ENCODE results near the gene POU2F3. TPM values are rescaled to one million over a fixed set of nuclear protein-coding genes. Genes with fewer than 3 reads are reported as not detected.

Gene POU2F3
- total RNA-seq (2021; fragmentation: NEBNext Ultra II Directional; extraction: Animal tissue kit (Norgen Biotek cat#: 25700)), result 1.0 and 1.1 TPM in 2 replicates
- polyA plus RNA-seq (2011; rRNA removed), result 0.78 and 2.1 TPM in 2 replicates
- 1.4 TPM for polyA plus RNA-seq (2011; cell fraction: cytosol; rRNA removed)
- polyA plus RNA-seq (2011; cell fraction: nucleus; rRNA removed), result 1.9 TPM
- 1.2 to 3.1 TPM (median 2.4 TPM) in 4 replicates for polyA plus RNA-seq (2012, experiment 1 of 2)
- 0.81 TPM for polyA plus RNA-seq (2012, experiment 2 of 2)
- polyA plus RNA-seq (2013, experiment 1 of 2), result 1.3 TPM
- 1.2 TPM for polyA plus RNA-seq (2013, experiment 2 of 2)
- polyA minus RNA-seq (2011; rRNA and poly(A)+ RNA removed), result 2.4 and 2.6 TPM in 2 replicates
- 1.0 TPM for polyA minus RNA-seq (2011; cell fraction: cytosol; rRNA and poly(A)+ RNA removed)
- 0.90 TPM for polyA minus RNA-seq (2011; cell fraction: nucleus; rRNA and poly(A)+ RNA removed)
- long read RNA-seq, experiment 1, result 0 reads
- long read RNA-seq, experiment 2, partial matches to known transcripts, result 0 of 2 reads
- long read RNA-seq, experiment 2, other reads (novel, unspliced or antisense), result 1 of 2 reads

- DNase-seq (ENCODE audit: low read depth in 1 of 2, low spot score in 2 of 2) (peak in 1 of 2 experiments; percentile 79), FAIRE-seq (no peak)
- no peak within 1 kb of the TSS for H3K56ac ChIP-seq (replicated peaks; ENCODE audit: insufficient read length, low read depth, low read length)
- no peak within 1 kb of the TSS for H2BK120ac ChIP-seq (replicated peaks; ENCODE audit: low read depth, low read length)
- H2BK20ac ChIP-seq (ENCODE audit: low read length), result no peak within 1 kb of the TSS
- H3K36me3 ChIP-seq (ENCODE audit: control insufficient read depth in 2 of 4, insufficient read depth in 4 of 4, low read length in 3 of 4), result no peaks in the 10 kb centered on the region
- H3K4me1 ChIP-seq (replicated peaks in 1 of 4; ENCODE audit: control insufficient read depth in 3 of 4, insufficient read depth in 4 of 4, low read length in 3 of 4), result peaks cover 0 to 7% (median 3%) of the 10 kb centered on the region in 4 experiments; a peak in 5 of 7 replicates
- no peak within 1 kb of the TSS for H3K27ac ChIP-seq (ENCODE audit: low read depth, low read length)
- no peak within 1 kb of the TSS for H3K18ac ChIP-seq (ENCODE audit: extremely low read depth, low read length)
- H3K9ac ChIP-seq (replicated peaks in 1 of 4; ENCODE audit: extremely low read depth in 1 of 4, low read depth in 3 of 4, low read length in 3 of 4), result no peak within 1 kb of the TSS
- no peak within 1 kb of the TSS for H3K14ac ChIP-seq (ENCODE audit: insufficient read length)
- peak within 1 kb of the TSS; percentile 58 to 74 for H3K4me2 ChIP-seq (ENCODE audit: insufficient read depth in 1 of 2, low read depth in 2 of 2, low read length in 2 of 2)
- no peak within 1 kb of the TSS for H3K23ac ChIP-seq (ENCODE audit: insufficient read length)
- H3K79me1 ChIP-seq (ENCODE audit: low read depth, low read length), result no peaks in the 10 kb centered on the region; the same call in 1 of the 2 replicates
- peaks cover 0 to 1% of the 10 kb centered on the region in 2 experiments for H4K20me1 ChIP-seq (replicated peaks in 1 of 2; ENCODE audit: control insufficient read depth in 1 of 2, insufficient read depth in 2 of 2, low read length in 2 of 2)
- H3K79me2 ChIP-seq (ENCODE audit: control insufficient read depth in 1 of 2, insufficient read depth in 2 of 2, low read length in 2 of 2), result no peaks in the 10 kb centered on the region
- POLR2A ChIA-PET (ENCODE audit: partially characterized antibody), result interaction anchor here (0.6 to 1.4 kb wide), 6 partner anchors 8 to 281 kb away, joined by 3 to 4 read pairs (median 3); no protein-coding TSS in a partner anchor
- H4K91ac ChIP-seq (replicated peaks; ENCODE audit: insufficient read length, low read length), result no peak within 1 kb of the TSS
- WGBS, 2 experiments (ENCODE audit: extremely low coverage in 1 of 2, insufficient coverage in 1 of 2, insufficient read length in 1 of 2, insufficient replicate concordance in 2 of 2, low coverage in 1 of 2, low lambda C conversion rate in 2 of 2, missing lambda C conversion rate in 1 of 2), result 6% methylated on average over 25 of the region's 66 CpGs; no CpG with 5 or more reads in 1 of the 2 experiments
- H3K23me2 ChIP-seq (ENCODE audit: low read depth, low read length), result peaks cover 4% of the 10 kb centered on the region; the same call in 1 of the 2 replicates
- CTCF ChIA-PET (ENCODE audit: partially characterized antibody), result interaction anchor here (0.8 to 41.2 kb wide), 13 partner anchors 8 to 131 kb away, joined by 3 to 1412 read pairs (median 4); partner anchors contain the start of gene TLCD5
- no peak within 1 kb of the TSS for H3K4ac ChIP-seq (replicated peaks; ENCODE audit: insufficient read length, low read depth, low read length)
- no peak within 1 kb of the TSS; the same call in 1 of the 2 replicates for H2BK15ac ChIP-seq (ENCODE audit: low read length)
- H2BK12ac ChIP-seq (ENCODE audit: low read depth, low read length), result peak within 1 kb of the TSS; percentile 6; the same call in 1 of the 2 replicates
- peaks cover 3 to 31% (median 25%) of the 10 kb centered on the region in 4 experiments for H3K27me3 ChIP-seq (replicated peaks in 1 of 4; ENCODE audit: control insufficient read depth in 3 of 4, extremely low read depth in 1 of 4, insufficient read depth in 3 of 4, low read length in 3 of 4)
- H4K5ac ChIP-seq (ENCODE audit: insufficient read length, low read depth, low read length), result no peak within 1 kb of the TSS
- H2BK5ac ChIP-seq (ENCODE audit: low read depth, low read length), result no peak within 1 kb of the TSS
- H3K4me3 ChIP-seq (ENCODE audit: extremely low read depth in 1 of 4, insufficient read depth in 2 of 4, low read depth in 3 of 4, low read length in 4 of 4), result peak within 1 kb of the TSS; percentile 7 to 64 (median 36)
- H3K9me3 ChIP-seq (ENCODE audit: insufficient read depth in 2 of 2, low read depth in 1 of 2, low read length in 1 of 2), result no peaks in the 10 kb centered on the region
- peak within 1 kb of the TSS; percentile 56; the same call in 1 of the 2 replicates for H2AK5ac ChIP-seq (ENCODE audit: low read depth, low read length)
- peak within 1 kb of the TSS; percentile 21; the same call in 1 of the 2 replicates for H4K8ac ChIP-seq (ENCODE audit: extremely low read depth, insufficient read depth, low read length)
- H2AFZ ChIP-seq (ENCODE audit: low read length), result no peak within 1 kb of the TSS
These were observed at the start of gene POU2F3 for GRCh38 chr11:120239713-120240640. Gene POU2F3 (plus strand): TSS chr11:120240140. CDS start chr11:120240344, 204 bp downstream.
